Astrocyte (in vitro differentiated cells and primary cell): ENCODE results near the gene PIP4K2C. TPM values are rescaled to one million over a fixed set of nuclear protein-coding genes. Genes with fewer than 3 reads are reported as not detected.
"Not testable (repeated sequence)": the region's sequence is repeated elsewhere in the genome, so short reads cannot be mapped to it uniquely, and the experiment has no call there.

Source experiments
- DNase-seq: peaks from one replicate; pipeline ENCODE4 v3.0.0-alpha.2; 2010; ENCODE audit warnings: low read depth
- FAIRE-seq: peaks from 2 replicates; lab custom pipeline; 2011; peaks lifted over from hg19 to GRCh38; lab: Jason Lieb, UNC
- H2AFZ ChIP-seq: 2 replicates; pipeline ENCODE4 v1.6.0; 2012; ENCODE audit warnings: low read depth, low read length, inconsistent platforms
- H3K27ac ChIP-seq: 2 replicates; pipeline ENCODE4 v1.5.1; 2011; ENCODE audit warnings: low read depth, low read length, inconsistent platforms
- H3K27me3 ChIP-seq: 2 replicates; pipeline ENCODE4 v1.6.0; 2011; ENCODE audit warnings: low read length, inconsistent platforms; ENCODE audit not compliant: insufficient read depth
- H3K36me3 ChIP-seq: 2 replicates; pipeline ENCODE4 v1.5.1; 2011; ENCODE audit warnings: low read length, inconsistent platforms; ENCODE audit not compliant: insufficient read depth
- H3K4me1 ChIP-seq: 2 replicates; pipeline ENCODE4 v1.5.1; 2011; ENCODE audit warnings: low read length, inconsistent platforms; ENCODE audit not compliant: insufficient read depth
- H3K4me2 ChIP-seq: 2 replicates; pipeline ENCODE4 v1.6.0; 2012; ENCODE audit warnings: low read length, inconsistent platforms
- H3K4me3 ChIP-seq: 2 replicates; pipeline ENCODE4 v1.5.1; 2011; ENCODE audit warnings: low read depth, mild to moderate bottlenecking, low read length, inconsistent platforms; ENCODE audit not compliant: insufficient read depth
- H3K79me2 ChIP-seq: 2 replicates; pipeline ENCODE4 v1.6.0; 2012; ENCODE audit warnings: mild to moderate bottlenecking, low read length, inconsistent platforms; ENCODE audit not compliant: insufficient read depth
- H3K9ac ChIP-seq: 2 replicates; pipeline ENCODE4 v1.6.0; 2012; ENCODE audit warnings: mild to moderate bottlenecking, low read length, inconsistent platforms
- H3K9me3 ChIP-seq: 2 replicates; pipeline ENCODE4 v1.5.1; 2012; ENCODE audit warnings: low read depth, mild to moderate bottlenecking, low read length, inconsistent platforms; ENCODE audit not compliant: insufficient read depth
- H4K20me1 ChIP-seq: 2 replicates; pipeline ENCODE4 v1.6.0; 2012; ENCODE audit warnings: low read length, inconsistent platforms; ENCODE audit not compliant: insufficient read depth
- H3K27ac Mint-ChIP-seq: one replicate; pipeline ENCODE4 v1.8.0; 2021; ENCODE audit warnings: mild to moderate bottlenecking, mixed read lengths; ENCODE audit not compliant: unreplicated experiment
- H3K27me3 Mint-ChIP-seq: one replicate; pipeline ENCODE4 v1.8.0; 2021; ENCODE audit warnings: low read depth, mixed read lengths; ENCODE audit not compliant: unreplicated experiment
- H3K36me3 Mint-ChIP-seq: one replicate; pipeline ENCODE4 v1.8.0; 2021; ENCODE audit warnings: low read depth, mixed read lengths; ENCODE audit not compliant: unreplicated experiment
- H3K4me1 Mint-ChIP-seq: one replicate; pipeline ENCODE4 v1.8.0; 2021; ENCODE audit warnings: low read depth, mixed read lengths; ENCODE audit not compliant: unreplicated experiment
- H3K4me3 Mint-ChIP-seq: one replicate; pipeline ENCODE4 v1.8.0; 2021; ENCODE audit warnings: mild to moderate bottlenecking, moderate library complexity, mixed read lengths; ENCODE audit not compliant: unreplicated experiment
- H3K9me3 Mint-ChIP-seq: one replicate; pipeline ENCODE4 v1.8.0; 2021; ENCODE audit warnings: mild to moderate bottlenecking, mixed read lengths; ENCODE audit not compliant: unreplicated experiment
- CTCF ChIP-seq: IDR thresholded peaks from 2 replicates; pipeline ENCODE4 v1.5.1; 2011; ENCODE audit warnings: low read depth, mild to moderate bottlenecking, inconsistent platforms, low read length, moderate library complexity; ENCODE audit not compliant: insufficient read depth
- EZH2 ChIP-seq: IDR thresholded peaks from 2 replicates; pipeline ENCODE4 v1.6.1; 2012; ENCODE audit warnings: mild to moderate bottlenecking, low read length, inconsistent platforms; ENCODE audit not compliant: insufficient read depth
- total RNA-seq: library from RNA; stranded (reverse); gene quantifications from 2 replicates; pipeline ENCODE4 v1.2.1, GENCODE V29; 2021

The PIP4K2C gene
- total RNA-seq, 1 donor from 2014 or later: 43.3 TPM

DNA sequence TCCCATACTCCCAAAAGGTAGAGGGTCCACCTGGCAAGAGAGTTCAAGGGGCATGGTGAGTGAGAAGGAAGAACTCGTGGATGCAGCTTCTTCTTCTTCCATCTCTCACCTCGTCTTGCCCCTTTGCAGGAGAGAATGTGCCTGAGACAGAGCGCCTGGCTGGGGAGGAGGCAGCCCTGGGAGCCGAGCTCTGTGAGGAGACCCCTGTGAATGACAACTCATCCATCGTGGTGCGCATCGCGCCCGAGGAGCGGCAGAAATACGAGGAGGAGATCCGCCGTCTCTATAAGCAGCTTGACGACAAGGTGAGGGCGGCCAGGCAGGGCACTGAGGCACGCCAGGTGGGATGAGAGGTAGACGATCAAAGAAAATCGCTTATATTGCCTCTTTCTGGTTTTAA is 21.1 kb upstream of the PIP4K2C start:
- Histone ChIP-seq H4K20me1 (no peaks in the 10 kb centered on the region), H3K4me2 (no peak overlapping the region), H3K9ac (no peak overlapping the region), H3K79me2 (no peaks in the 10 kb centered on the region), H3K9me3 (no peaks in the 10 kb centered on the region), H3K4me3 (no peak overlapping the region), H3K36me3 (no peaks in the 10 kb centered on the region), H3K27me3 (no peaks in the 10 kb centered on the region), H2AFZ (no peak overlapping the region), H3K27ac (no peak overlapping the region), H3K4me1 (no peaks in the 10 kb centered on the region)
- Mint-ChIP-seq H3K36me3 (peaks cover 35% of the 10 kb centered on the region), H3K9me3 (no peaks in the 10 kb centered on the region), H3K27me3 (peaks cover 3% of the 10 kb centered on the region), H3K27ac (no peak overlapping the region), H3K4me3 (no peak overlapping the region), H3K4me1 (no peaks in the 10 kb centered on the region)
- TF ChIP-seq CTCF (no peak), EZH2 (no peak)
- DNase-seq (no peak), FAIRE-seq (no peak)

GRCh38 chr12:57570438-57570837 is 20.6 kb upstream of the PIP4K2C start:
- H3K9me3 ChIP-seq, H3K27ac Mint-ChIP-seq, H3K4me3 Mint-ChIP-seq, DNase-seq, H3K27me3 ChIP-seq, H4K20me1 ChIP-seq, H3K4me3 ChIP-seq, H3K9me3 Mint-ChIP-seq, H2AFZ ChIP-seq, H3K27me3 Mint-ChIP-seq, H3K4me1 Mint-ChIP-seq, H3K4me1 ChIP-seq, H3K9ac ChIP-seq, FAIRE-seq, H3K36me3 ChIP-seq, H3K79me2 ChIP-seq, H3K4me2 ChIP-seq, H3K27ac ChIP-seq: not testable (repeated sequence)
- H3K36me3 Mint-ChIP-seq: peaks cover 40% of the 10 kb centered on the region

- H3K36me3 Mint-ChIP-seq: peaks cover 54% of the 10 kb centered on the region
- no peaks in the 10 kb centered on the region for H3K36me3 ChIP-seq
Measured at GRCh38 chr12:57571926-57572762, 18.8 kb upstream of the PIP4K2C start.

More at GRCh38 chr12:57571926-57572762, 18.8 kb upstream of the PIP4K2C start:
- H3K4me1 Mint-ChIP-seq: peaks cover 4% of the 10 kb centered on the region
- no peak overlapping the region for H3K27ac ChIP-seq
- no peaks in the 10 kb centered on the region for H3K27me3 ChIP-seq
- no peaks in the 10 kb centered on the region for H3K9me3 ChIP-seq
- TF ChIP-seq CTCF: no peak
- no peak for TF ChIP-seq EZH2
- no peaks in the 10 kb centered on the region for H3K79me2 ChIP-seq
- H3K4me3 ChIP-seq: no peak overlapping the region
- DNase-seq: no peak
- H3K4me2 ChIP-seq: no peak overlapping the region
- no peak overlapping the region for H2AFZ ChIP-seq
- no peak overlapping the region for H3K4me3 Mint-ChIP-seq
- H4K20me1 ChIP-seq: no peaks in the 10 kb centered on the region
- H3K9ac ChIP-seq: no peak overlapping the region
- peaks cover 9% of the 10 kb centered on the region for H3K9me3 Mint-ChIP-seq
- no peaks in the 10 kb centered on the region for H3K4me1 ChIP-seq
- H3K27ac Mint-ChIP-seq: no peak overlapping the region
- peaks cover 3% of the 10 kb centered on the region for H3K27me3 Mint-ChIP-seq
- no peak for FAIRE-seq
